Keratinocyte (primary cell): ENCODE results near the gene JAK1. TPM values are rescaled to one million over a fixed set of nuclear protein-coding genes. Genes with fewer than 3 reads are reported as not detected.
A peak's percentile ranks its signal among the peaks of the same experiment; 100 is the strongest.

Experiments used
- DNase-seq: peaks from one replicate; pipeline ENCODE4 v3.0.0-alpha.2; 2011; ENCODE audit warnings: low read depth, missing footprints, low spot score
- FAIRE-seq: peaks from 2 replicates; lab custom pipeline; 2011; peaks lifted over from hg19 to GRCh38; lab: Jason Lieb, UNC
- H2AFZ ChIP-seq: 2 replicates; pipeline ENCODE4 v1.6.0; 2012; ENCODE audit warnings: low read length, control low read depth, inconsistent platforms; ENCODE audit not compliant: control insufficient read depth
- H3K27ac ChIP-seq: 2 replicates; pipeline ENCODE4 v1.5.1; 2011; ENCODE audit warnings: low read length; ENCODE audit not compliant: control insufficient read depth, insufficient read depth
- H3K27me3 ChIP-seq: 3 replicates; pipeline ENCODE4 v1.6.0; 2011; ENCODE audit warnings: low read length; ENCODE audit not compliant: control insufficient read depth, insufficient read depth; ENCODE audit errors: extremely low read depth
- H3K36me3 ChIP-seq, 2 experiments: 2 replicates in 1 of 2; 3 replicates in 1 of 2; pipeline ENCODE4 v1.5.1; 2011; ENCODE audit warnings: low read length in 2 of 2, mild to moderate bottlenecking in 1 of 2; ENCODE audit not compliant: control insufficient read depth in 2 of 2, insufficient read depth in 2 of 2; ENCODE audit errors: extremely low read depth in 1 of 2
- H3K4me1 ChIP-seq: 3 replicates; pipeline ENCODE4 v1.5.1; 2011; ENCODE audit warnings: low read length; ENCODE audit not compliant: control insufficient read depth, insufficient read depth; ENCODE audit errors: extremely low read depth
- H3K4me2 ChIP-seq: 3 replicates; pipeline ENCODE4 v1.6.0; 2011; ENCODE audit warnings: low read depth, low read length; ENCODE audit not compliant: control insufficient read depth, insufficient read depth; ENCODE audit errors: extremely low read depth
- H3K4me3 ChIP-seq, 3 experiments: fragments of 200-600 bp in 1 of 3; sonication (generic) in 1 of 3; 2 replicates in 2 of 3; 3 replicates in 1 of 3; pipeline ENCODE4 v1.5.1; 2011 to 2016; ENCODE audit warnings: low read length in 3 of 3, mild to moderate bottlenecking in 3 of 3, control low read depth in 2 of 3, inconsistent platforms in 1 of 3, low read depth in 1 of 3, mixed read lengths in 1 of 3, mixed run types in 1 of 3, moderate library complexity in 1 of 3; ENCODE audit not compliant: control insufficient read depth in 2 of 3, insufficient read depth in 2 of 3; ENCODE audit errors: extremely low read depth in 1 of 3
- H3K79me2 ChIP-seq: 2 replicates; pipeline ENCODE4 v1.6.0; 2012; ENCODE audit warnings: low read length; ENCODE audit not compliant: control insufficient read depth, insufficient read depth
- H3K9ac ChIP-seq: 3 replicates; pipeline ENCODE4 v1.6.0; 2011; ENCODE audit warnings: low read length; ENCODE audit not compliant: control insufficient read depth, insufficient read depth; ENCODE audit errors: extremely low read depth
- H3K9me1 ChIP-seq: 3 replicates; pipeline ENCODE4 v1.6.0; 2011; ENCODE audit warnings: low read length; ENCODE audit not compliant: control insufficient read depth, insufficient read depth; ENCODE audit errors: extremely low read depth
- H3K9me3 ChIP-seq: 2 replicates; pipeline ENCODE4 v1.5.1; 2012; ENCODE audit warnings: low read depth, low read length; ENCODE audit not compliant: control insufficient read depth
- H4K20me1 ChIP-seq: 3 replicates; pipeline ENCODE4 v1.6.0; 2011; ENCODE audit warnings: low read length; ENCODE audit not compliant: control insufficient read depth, insufficient read depth; ENCODE audit errors: extremely low read depth
- CTCF ChIP-seq, 3 experiments: IDR thresholded peaks in 1 of 3; conservative IDR thresholded peaks in 1 of 3; optimal IDR thresholded peaks in 1 of 3; 2 replicates in 2 of 3; 3 replicates in 1 of 3; pipeline versions ENCODE3 to v1.5.1; 2011; ENCODE audit warnings: low read length in 3 of 3, mild to moderate bottlenecking in 3 of 3, moderate library complexity in 2 of 3, control low read depth in 1 of 3, inconsistent platforms in 1 of 3; ENCODE audit not compliant: insufficient read depth in 2 of 3; ENCODE audit errors: extremely low read depth in 1 of 3
- EZH2 ChIP-seq: IDR thresholded peaks from one replicate; pipeline ENCODE4 v1.6.1; 2012; ENCODE audit warnings: inconsistent platforms, mild to moderate bottlenecking, low read length, moderate library complexity
- dilution Hi-C: fragments of 300-500 bp; cut with MboI; formaldehyde crosslinking; loops from one replicate; pipeline ENCODE4 v1.7.0; 2020; ENCODE audit warnings: low sequenced_read_pairs; ENCODE audit not compliant: extremely low pct_ligation_motif_present
- polyA plus RNA-seq, 5 experiments: library from polyadenylated mRNA; depleted of rRNA in 3 of 5; stranded (reverse) in 3 of 5; stranded (forward) in 1 of 5; unstranded in 1 of 5; fragments of >200 nt; gene quantifications; 1 replicate in 1 of 5; 2 replicates in 3 of 5; 3 replicates in 1 of 5; pipeline versions ENCODE4 v1.2.1 to v1.2.3, GENCODE V29; 2011 to 2012; ENCODE audit warnings: missing spikeins in 2 of 5, low read depth in 1 of 5, low replicate concordance in 1 of 5

JAK1 gene
- polyA plus RNA-seq, 1 donor (not counting 4 experiments of a cell fraction or from before 2014, with no cell fraction given): 50.9 TPM

- no peak overlapping the region for H3K4me2 ChIP-seq
- no peak overlapping the region for H2AFZ ChIP-seq
- TF ChIP-seq EZH2 (no peak), CTCF (optimal IDR thresholded peaks at IDR 0.05 in 1 of 3, IDR thresholded peaks at IDR 0.05 in 1 of 3, conservative IDR thresholded peaks at IDR 0.05 in 1 of 3; ENCODE audit: extremely low read depth in 1 of 3, insufficient read depth in 2 of 3, low read length in 3 of 3) (no peak)
- FAIRE-seq: no peak
- H4K20me1 ChIP-seq: no peaks in the 10 kb centered on the region
- DNase-seq: no peak
- no peak overlapping the region for H3K4me3 ChIP-seq
- no peaks in the 10 kb centered on the region for H3K9me3 ChIP-seq
- H3K9me1 ChIP-seq: no peaks in the 10 kb centered on the region
- H3K36me3 ChIP-seq: no peaks in the 10 kb centered on the region
- no peaks in the 10 kb centered on the region for H3K27me3 ChIP-seq
- peaks cover 55% of the 10 kb centered on the region for H3K79me2 ChIP-seq
- no peak overlapping the region for H3K9ac ChIP-seq
- peak overlapping the region; percentile 70 for H3K27ac ChIP-seq
- dilution Hi-C loops: no loop called here
- peaks cover 33% of the 10 kb centered on the region for H3K4me1 ChIP-seq
These were observed 18.1 kb downstream of the JAK1 start for GRCh38 chr1:64948216-64948615.

GRCh38 chr1:64946916-64947315, 19.4 kb downstream of the JAK1 start:
- no peak overlapping the region for H3K9ac ChIP-seq
- no peak for DNase-seq
- no peak for FAIRE-seq
- H3K9me1 ChIP-seq: no peaks in the 10 kb centered on the region
- H3K36me3 ChIP-seq: no peaks in the 10 kb centered on the region
- peaks cover 24% of the 10 kb centered on the region for H3K4me1 ChIP-seq
- no peak overlapping the region for H3K27ac ChIP-seq
- TF ChIP-seq CTCF (optimal IDR thresholded peaks at IDR 0.05 in 1 of 3, IDR thresholded peaks at IDR 0.05 in 1 of 3, conservative IDR thresholded peaks at IDR 0.05 in 1 of 3; ENCODE audit: extremely low read depth in 1 of 3, insufficient read depth in 2 of 3, low read length in 3 of 3) (no peak), EZH2 (no peak)
- no peak overlapping the region for H3K4me2 ChIP-seq
- H2AFZ ChIP-seq: no peak overlapping the region
- peaks cover 53% of the 10 kb centered on the region for H3K79me2 ChIP-seq
- no peak overlapping the region for H3K4me3 ChIP-seq
- H3K27me3 ChIP-seq: no peaks in the 10 kb centered on the region
- H4K20me1 ChIP-seq: no peaks in the 10 kb centered on the region
- dilution Hi-C loops: no loop called here
- H3K9me3 ChIP-seq: no peaks in the 10 kb centered on the region
